ENCODE measurements around the gene RAMACL. TPM values are rescaled to one million over a fixed set of nuclear protein-coding genes. Genes with fewer than 3 reads are reported as not detected.

Gene RAMACL
- total and polyA plus RNA-seq, 2 donors (not counting 1 experiment from before 2014, with no cell fraction given): 2.7 TPM; not detected in 1

- Histone ChIP-seq H4K20me1 (ENCODE audit: control insufficient read depth, insufficient read depth, low read length, poor library complexity, severe bottlenecking) (no peaks in the 10 kb centered on the region), H3K79me2 (ENCODE audit: control insufficient read depth, insufficient read depth, low read length) (no peaks in the 10 kb centered on the region), H3K4me1 (ENCODE audit: control insufficient read depth in 2 of 2, insufficient read depth in 2 of 2, low read length in 2 of 2) (no peaks in the 10 kb centered on the region), H3K4me2 (replicated peaks; ENCODE audit: low read depth, low read length, poor library complexity, severe bottlenecking) (no peak overlapping the region), H3K9me3 (ENCODE audit: control extremely low read depth in 1 of 3, control insufficient read depth in 2 of 3, insufficient read depth in 1 of 3, low read length in 2 of 3) (no peaks in the 10 kb centered on the region), H3K4me3 (ENCODE audit: control extremely low read depth in 1 of 5, extremely low read depth in 1 of 5, insufficient read depth in 1 of 5, low read depth in 2 of 5, low read length in 4 of 5) (no peak overlapping the region), H2AFZ (ENCODE audit: insufficient read depth, low read depth, low read length, poor library complexity, severe bottlenecking) (no peak overlapping the region), H3K27ac (ENCODE audit: low read length in 2 of 2) (no peak overlapping the region), H3K9ac (ENCODE audit: low read length) (no peak overlapping the region), H3K36me3 (replicated peaks in 1 of 2; ENCODE audit: control extremely low read depth in 1 of 2, control insufficient read depth in 1 of 2, extremely low read depth in 1 of 2, insufficient read depth in 2 of 2, low read length in 1 of 2) (no peaks in the 10 kb centered on the region), H3K27me3 (replicated peaks in 1 of 4; ENCODE audit: control extremely low read depth in 1 of 4, control insufficient read depth in 3 of 4, insufficient read depth in 4 of 4, low read length in 3 of 4) (peaks cover 0 to 2% (median 0%) of the 10 kb centered on the region in 4 experiments)
- H3K4me3 Mint-ChIP-seq: no peak overlapping the region
- intact Hi-C loops (cut with micrococcal nuclease): no loop called here
- TF ChIP-seq EZH2 (IDR thresholded peaks at IDR 0.05; ENCODE audit: borderline replicate concordance, insufficient read depth, low read depth, low read length, poor library complexity, severe bottlenecking): no peak
- TF ChIP-seq, protein P1, sequence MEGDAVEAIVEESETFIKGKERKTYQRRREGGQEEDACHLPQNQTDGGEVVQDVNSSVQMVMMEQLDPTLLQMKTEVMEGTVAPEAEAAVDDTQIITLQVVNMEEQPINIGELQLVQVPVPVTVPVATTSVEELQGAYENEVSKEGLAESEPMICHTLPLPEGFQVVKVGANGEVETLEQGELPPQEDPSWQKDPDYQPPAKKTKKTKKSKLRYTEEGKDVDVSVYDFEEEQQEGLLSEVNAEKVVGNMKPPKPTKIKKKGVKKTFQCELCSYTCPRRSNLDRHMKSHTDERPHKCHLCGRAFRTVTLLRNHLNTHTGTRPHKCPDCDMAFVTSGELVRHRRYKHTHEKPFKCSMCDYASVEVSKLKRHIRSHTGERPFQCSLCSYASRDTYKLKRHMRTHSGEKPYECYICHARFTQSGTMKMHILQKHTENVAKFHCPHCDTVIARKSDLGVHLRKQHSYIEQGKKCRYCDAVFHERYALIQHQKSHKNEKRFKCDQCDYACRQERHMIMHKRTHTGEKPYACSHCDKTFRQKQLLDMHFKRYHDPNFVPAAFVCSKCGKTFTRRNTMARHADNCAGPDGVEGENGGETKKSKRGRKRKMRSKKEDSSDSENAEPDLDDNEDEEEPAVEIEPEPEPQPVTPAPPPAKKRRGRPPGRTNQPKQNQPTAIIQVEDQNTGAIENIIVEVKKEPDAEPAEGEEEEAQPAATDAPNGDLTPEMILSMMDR (IDR thresholded peaks at IDR 0.05): no peak
- ChIA-PET POLR2A (no interaction called here), CTCF (no interaction called here)
- ATAC-seq (ENCODE audit: low read depth): no peak
- 93% methylated on average over 7 of the region's 8 CpGs for WGBS (ENCODE audit: insufficient coverage)
- no peaks in the 10 kb centered on the region for H3K9me3 Mint-ChIP-seq (ENCODE audit: insufficient read depth)
- no peak overlapping the region for H3K27ac Mint-ChIP-seq
- peaks cover 4% of the 10 kb centered on the region for H3K27me3 Mint-ChIP-seq
- H3K4me1 Mint-ChIP-seq: no peaks in the 10 kb centered on the region
- no peak for DNase-seq
These were observed 18.7 kb downstream of the RAMACL start for GRCh38 chr6:166567813-166568212.

DNA sequence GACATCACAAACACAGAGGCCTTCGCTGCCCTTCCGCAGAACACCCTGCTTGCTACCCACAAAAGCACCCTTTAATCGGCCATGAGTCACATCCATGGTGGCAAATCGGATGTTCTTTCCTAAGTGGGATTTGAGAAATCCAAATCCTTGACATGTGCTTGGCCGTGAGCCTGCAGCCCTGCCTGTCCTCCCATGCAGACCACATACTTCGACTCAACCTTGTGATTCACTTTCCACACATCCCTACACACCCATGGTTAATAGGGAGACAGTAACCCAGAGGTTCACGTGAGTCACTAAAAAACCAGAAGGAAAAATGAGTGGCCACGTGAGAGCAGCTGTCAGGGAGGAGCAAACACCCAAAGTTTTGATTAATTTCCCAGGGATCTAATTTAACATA is 19.4 kb downstream of the RAMACL start:
- H3K9ac ChIP-seq (ENCODE audit: low read length): no peak overlapping the region
- no peak overlapping the region for H3K27ac ChIP-seq (ENCODE audit: low read length in 2 of 2)
- H3K27me3 Mint-ChIP-seq: peaks cover 4% of the 10 kb centered on the region
- H3K9me3 Mint-ChIP-seq (ENCODE audit: insufficient read depth): no peaks in the 10 kb centered on the region
- H3K4me1 Mint-ChIP-seq: no peaks in the 10 kb centered on the region
- no peak overlapping the region for H3K4me3 ChIP-seq (ENCODE audit: control extremely low read depth in 1 of 5, extremely low read depth in 1 of 5, insufficient read depth in 1 of 5, low read depth in 2 of 5, low read length in 4 of 5)
- no peak overlapping the region for H2AFZ ChIP-seq (ENCODE audit: insufficient read depth, low read depth, low read length, poor library complexity, severe bottlenecking)
- no peaks in the 10 kb centered on the region for H3K36me3 ChIP-seq (replicated peaks in 1 of 2; ENCODE audit: control extremely low read depth in 1 of 2, control insufficient read depth in 1 of 2, extremely low read depth in 1 of 2, insufficient read depth in 2 of 2, low read length in 1 of 2)
- DNase-seq: no peak
- ChIA-PET POLR2A (no interaction called here), CTCF (no interaction called here)
- no peaks in the 10 kb centered on the region for H4K20me1 ChIP-seq (ENCODE audit: control insufficient read depth, insufficient read depth, low read length, poor library complexity, severe bottlenecking)
- H3K4me3 Mint-ChIP-seq: no peak overlapping the region
- H3K4me2 ChIP-seq (replicated peaks; ENCODE audit: low read depth, low read length, poor library complexity, severe bottlenecking): no peak overlapping the region
- H3K27ac Mint-ChIP-seq: no peak overlapping the region
- no peak for ATAC-seq (ENCODE audit: low read depth)
- no peaks in the 10 kb centered on the region for H3K79me2 ChIP-seq (ENCODE audit: control insufficient read depth, insufficient read depth, low read length)
- TF ChIP-seq, protein P1 (IDR thresholded peaks at IDR 0.05): no peak
- TF ChIP-seq EZH2 (IDR thresholded peaks at IDR 0.05; ENCODE audit: borderline replicate concordance, insufficient read depth, low read depth, low read length, poor library complexity, severe bottlenecking): no peak
- H3K27me3 ChIP-seq (replicated peaks in 1 of 4; ENCODE audit: control extremely low read depth in 1 of 4, control insufficient read depth in 3 of 4, insufficient read depth in 4 of 4, low read length in 3 of 4): peaks cover 0 to 6% (median 0%) of the 10 kb centered on the region in 4 experiments
- 100% methylated on average over 4 of the region's 8 CpGs for WGBS (ENCODE audit: insufficient coverage)
- H3K9me3 ChIP-seq (ENCODE audit: control extremely low read depth in 1 of 3, control insufficient read depth in 2 of 3, insufficient read depth in 1 of 3, low read length in 2 of 3): no peaks in the 10 kb centered on the region
- intact Hi-C loops (cut with micrococcal nuclease): no loop called here
- no peaks in the 10 kb centered on the region for H3K4me1 ChIP-seq (ENCODE audit: control insufficient read depth in 2 of 2, insufficient read depth in 2 of 2, low read length in 2 of 2)
